HCT116 (cell line): ENCODE measurements around the gene NAA25. TPM values are rescaled to one million over a fixed set of nuclear protein-coding genes. Genes with fewer than 3 reads are reported as not detected.

Source experiments
- ATAC-seq: fragments of 200-7000 bp; cut with Tn5 transposase; 2 replicates; pipeline ENCODE4 v1.9.1; 2020; ENCODE audit warnings: mild to moderate bottlenecking, moderate library complexity
- BruUV-seq: library from RNA; stranded (reverse); fragments of 400-500 nt; replicated peaks from 2 replicates; lab custom pipeline; 2021; lab: Mats Ljungman, UMichigan
- CTCF ChIA-PET: fragments of 300-600 bp; sonication (Branson Sonifier 250); formaldehyde crosslinking; loops from one replicate; lab custom pipeline; 2021; ENCODE audit warnings: antibody characterized with exemption; lab: Charles Lee
- POLR2A ChIA-PET: fragments of 300-600, 350-600 bp; sonication (Branson Sonifier 250); formaldehyde crosslinking; loops from one replicate; lab custom pipeline; 2021; ENCODE audit warnings: antibody characterized with exemption; lab: Charles Lee
- RAD21 ChIA-PET, 2 experiments: fragments of 300-600 bp; sonication (Branson Sonifier 250); formaldehyde crosslinking; loops; one replicate each; lab custom pipeline; 2023; ENCODE audit warnings: low total read pairs in 2 of 2; ENCODE audit not compliant: uncharacterized antibody in 2 of 2, unreplicated experiment in 2 of 2, low non-redundant PET in 1 of 2; lab: Charles Lee
- DNase-seq: peaks from one replicate; pipeline ENCODE4 v3.0.0-alpha.2; 2010; ENCODE audit warnings: low read depth, low spot score
- H2AFZ ChIP-seq: fragments of 200-600 bp; shearing (Covaris generic), sonication (generic); 2 replicates; pipeline ENCODE4 v1.6.1; 2017; ENCODE audit warnings: low read depth, mixed run types, mixed read lengths, antibody characterized with exemption, low read length; ENCODE audit not compliant: poor library complexity, severe bottlenecking
- H3K27ac ChIP-seq: 2 replicates; pipeline ENCODE4 v1.5.1; 2012; ENCODE audit warnings: low read depth, low read length
- H3K27me3 ChIP-seq: fragments of 200-600 bp; sonication (generic); 2 replicates; pipeline ENCODE4 v1.6.1; 2016; ENCODE audit warnings: mixed run types, low read length, mixed read lengths; ENCODE audit not compliant: insufficient read depth
- H3K36me3 ChIP-seq, 2 experiments: fragments of 200-500 bp in 1 of 2; fragments of 200-600 bp in 1 of 2; sonication (Bioruptor generic) in 1 of 2; sonication (generic) in 1 of 2; 2 replicates each; pipeline versions ENCODE4 v1.5.1 to v1.6.1; 2014 to 2016; ENCODE audit warnings: low read length in 2 of 2, inconsistent platforms in 1 of 2, mixed read lengths in 1 of 2, mixed run types in 1 of 2; ENCODE audit not compliant: insufficient read depth in 2 of 2, control insufficient read depth in 1 of 2
- H3K4me1 ChIP-seq, 2 experiments: fragments of 200-600 bp in 1 of 2; sonication (generic) in 1 of 2; 2 replicates each; pipeline versions ENCODE4 v1.5.1 to v1.6.1; 2012 to 2017; ENCODE audit warnings: low read length in 2 of 2, inconsistent platforms in 1 of 2, mild to moderate bottlenecking in 1 of 2, mixed read lengths in 1 of 2, mixed run types in 1 of 2, moderate library complexity in 1 of 2; ENCODE audit not compliant: insufficient read depth in 2 of 2, control insufficient read depth in 1 of 2
- H3K4me2 ChIP-seq: fragments of 200-600 bp; sonication (generic); 2 replicates; pipeline ENCODE4 v1.6.1; 2017; ENCODE audit warnings: mixed run types, low read length, mixed read lengths
- H3K4me3 ChIP-seq, 2 experiments: fragments of 200-600 bp in 1 of 2; sonication (generic) in 1 of 2; replicated peaks in 1 of 2; 2 replicates each; pipeline ENCODE4 v1.5.1; 2011 to 2016; ENCODE audit warnings: low read length in 2 of 2, control low read depth in 1 of 2, low read depth in 1 of 2, mild to moderate bottlenecking in 1 of 2, mixed read lengths in 1 of 2, mixed run types in 1 of 2
- H3K79me2 ChIP-seq: fragments of 200-600 bp; sonication (generic); 2 replicates; pipeline ENCODE4 v1.6.1; 2017; ENCODE audit warnings: mild to moderate bottlenecking, mixed run types, low read length, moderate library complexity, mixed read lengths; ENCODE audit not compliant: insufficient read depth
- H3K9ac ChIP-seq: fragments of 200-600 bp; sonication (generic); 2 replicates; pipeline ENCODE4 v1.6.1; 2016; ENCODE audit warnings: low read length, mixed read lengths
- H3K9me2 ChIP-seq: fragments of 200-600 bp; sonication (generic), shearing (Covaris generic); 2 replicates; pipeline ENCODE4 v1.6.1; 2017; ENCODE audit warnings: mixed run types, mild to moderate bottlenecking, moderate library complexity; ENCODE audit not compliant: insufficient read depth
- H3K9me3 ChIP-seq, 2 experiments: fragments of 200-500 bp in 1 of 2; fragments of 200-600 bp in 1 of 2; sonication (Bioruptor generic) in 1 of 2; sonication (generic) in 1 of 2; 2 replicates each; pipeline ENCODE4 v1.6.1; 2014 to 2017; ENCODE audit warnings: low read length in 2 of 2, mixed read lengths in 2 of 2, inconsistent platforms in 1 of 2, low read depth in 1 of 2, mild to moderate bottlenecking in 1 of 2, mixed run types in 1 of 2, moderate library complexity in 1 of 2; ENCODE audit not compliant: control insufficient read depth in 1 of 2, insufficient read depth in 1 of 2
- H4K20me1 ChIP-seq: fragments of 200-600 bp; sonication (generic), shearing (Covaris generic); 2 replicates; pipeline ENCODE4 v1.6.1; 2017; ENCODE audit warnings: mixed run types, mild to moderate bottlenecking, moderate library complexity; ENCODE audit not compliant: insufficient read depth
- EGR1 ChIP-seq: IDR thresholded peaks from 2 replicates; pipeline ENCODE4 v1.6.1; 2012; ENCODE audit warnings: low read depth
- EZH2 ChIP-seq: fragments of 200-600 bp; sonication (generic); IDR thresholded peaks from 2 replicates; pipeline ENCODE4 v1.6.1; 2017; ENCODE audit warnings: antibody characterized with exemption, mixed run types
- EZH2phosphoT487 ChIP-seq: fragments of 200-600 bp; IDR thresholded peaks from 2 replicates; pipeline ENCODE4 v1.6.1; 2018; ENCODE audit warnings: antibody characterized with exemption, borderline replicate concordance
- FOSL1 ChIP-seq: IDR thresholded peaks from 2 replicates; pipeline ENCODE4 v1.6.1; 2012; ENCODE audit warnings: low read depth
- JUND ChIP-seq: IDR thresholded peaks from 2 replicates; pipeline ENCODE4 v1.6.1; 2012
- POLR2A ChIP-seq: IDR thresholded peaks from 2 replicates; pipeline ENCODE4 v1.7.0; 2011; ENCODE audit warnings: borderline replicate concordance; ENCODE audit not compliant: insufficient read depth, insufficient read length; ENCODE audit errors: extremely low read depth
- RAD21 ChIP-seq: IDR thresholded peaks from 2 replicates; pipeline ENCODE4 v1.6.1; 2012; ENCODE audit warnings: low read depth, mild to moderate bottlenecking
- SP1 ChIP-seq: IDR thresholded peaks from 2 replicates; pipeline ENCODE4 v1.6.1; 2012; ENCODE audit warnings: low read depth
- SRF ChIP-seq: IDR thresholded peaks from 2 replicates; pipeline ENCODE4 v1.6.1; 2012; ENCODE audit warnings: low read depth
- YY1 ChIP-seq: IDR thresholded peaks from 2 replicates; pipeline ENCODE4 v1.6.1; 2011; ENCODE audit warnings: low read length, low read depth, moderate library complexity, mild to moderate bottlenecking; ENCODE audit not compliant: insufficient replicate concordance; ENCODE audit errors: extremely low read depth
- ZFX ChIP-seq: fragments of 450-650 bp; IDR thresholded peaks from 2 replicates; pipeline ENCODE4 v1.6.1; 2017
- ZNF274 ChIP-seq: fragments of 200-500 bp; sonication (Bioruptor generic); IDR thresholded peaks from 2 replicates; pipeline ENCODE4 v1.6.1; 2014; ENCODE audit warnings: mild to moderate bottlenecking, low read depth, low read length, inconsistent platforms
- intact Hi-C: fragments of 100-400 bp; cut with micrococcal nuclease; formaldehyde crosslinking; loops from 2 replicates; pipeline ENCODE4 v1.10.0; 2022
- total RNA-seq: library from RNA; stranded (reverse); gene quantifications from one replicate; pipeline ENCODE4 v1.2.1, GENCODE V29; 2021; ENCODE audit not compliant: unreplicated experiment
- TF ChIP-seq, protein P1 (sequence below): IDR thresholded peaks from 2 replicates; pipeline ENCODE4 v1.6.1; 2012; ENCODE audit warnings: low read depth
- TF ChIP-seq, protein P2 (sequence below): IDR thresholded peaks from 2 replicates; pipeline ENCODE4 v1.6.1; 2012
- TF ChIP-seq, protein P3 (sequence below): IDR thresholded peaks from 2 replicates; pipeline ENCODE4 v1.6.1; 2012

The NAA25 gene
- total RNA-seq, 1 experiment from 2014 or later, result 56.6 TPM

DNA sequence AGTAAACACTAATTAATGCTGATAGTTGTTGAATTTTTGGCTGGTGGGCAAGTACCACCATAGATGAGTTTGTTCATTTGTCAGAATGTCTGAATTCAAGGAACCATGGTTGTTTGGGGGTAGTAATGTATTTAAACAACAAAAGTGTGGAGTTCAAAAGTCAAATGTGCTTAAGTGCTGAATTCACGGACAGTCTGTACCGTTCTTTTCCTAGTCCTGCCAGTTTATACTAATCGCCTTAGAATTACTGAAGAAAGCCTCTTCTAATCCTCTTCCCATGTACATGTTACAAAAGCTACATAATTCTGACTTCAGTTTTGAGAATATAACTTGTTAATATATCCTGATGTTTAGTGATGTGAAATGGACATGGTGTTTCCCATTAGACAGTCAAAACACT, 2.7 kb downstream of the NAA25 start:
- no peak overlapping the region for H3K4me3 ChIP-seq
- no peak overlapping the region for H3K27ac ChIP-seq

DNA sequence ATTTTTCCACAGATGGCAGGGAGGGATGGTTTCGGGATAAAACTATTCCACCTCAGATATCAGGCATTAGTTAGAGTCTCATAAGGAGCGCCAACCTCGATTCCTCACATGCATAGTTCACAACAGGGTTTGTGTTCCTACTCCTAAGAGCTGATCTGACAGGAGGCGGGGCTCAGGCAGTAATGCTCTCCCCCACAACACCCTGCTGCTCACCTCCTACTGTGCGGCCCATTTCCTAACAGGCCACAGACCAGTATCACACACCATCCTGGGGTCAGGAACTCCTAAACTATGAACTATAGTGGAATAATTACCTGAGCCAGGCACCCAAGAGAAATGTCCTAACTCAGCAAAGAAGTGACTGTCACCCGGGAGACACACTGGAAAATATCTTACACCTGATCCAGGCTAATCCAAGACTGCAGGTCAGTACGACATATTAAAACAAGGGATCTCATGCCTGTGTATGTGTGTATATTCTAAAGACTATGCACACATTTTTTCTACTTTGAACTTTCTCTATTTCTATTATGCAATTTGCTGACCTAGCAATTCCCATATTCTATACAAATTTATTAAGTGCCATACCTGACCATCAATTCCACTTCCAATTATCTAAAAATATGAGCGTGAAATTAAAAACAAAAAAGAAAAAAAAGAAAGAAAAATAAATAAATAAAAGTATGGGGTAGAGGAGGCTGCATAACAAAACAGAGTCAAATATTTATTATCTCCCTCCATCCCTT, 4.7 kb downstream of the NAA25 start:
- Histone ChIP-seq H3K9me2 (no peaks in the 10 kb centered on the region), H3K79me2 (peaks cover 99% of the 10 kb centered on the region), H3K27me3 (no peaks in the 10 kb centered on the region), H3K4me2 (no peak overlapping the region), H3K36me3 (peaks cover 10 to 39% of the 10 kb centered on the region in 2 experiments; a peak in 3 of 4 replicates), H3K9me3 (no peaks in the 10 kb centered on the region), H4K20me1 (peaks cover 19% of the 10 kb centered on the region), H2AFZ (no peak overlapping the region), H3K9ac (no peak overlapping the region), H3K4me1 (peaks cover 21 to 55% of the 10 kb centered on the region in 2 experiments), H3K4me3 (no peak overlapping the region), H3K27ac (no peak overlapping the region)
- RAD21 ChIA-PET, result no interaction called here
- CTCF ChIA-PET, result no interaction called here
- no peak for ATAC-seq
- TF ChIP-seq EGR1 (no peak), POLR2A (no peak), ZFX (no peak), JUND (no peak), FOSL1 (no peak), ZNF274 (no peak), RAD21 (no peak), YY1 (no peak), SRF (no peak)
- TF ChIP-seq, protein P1, sequence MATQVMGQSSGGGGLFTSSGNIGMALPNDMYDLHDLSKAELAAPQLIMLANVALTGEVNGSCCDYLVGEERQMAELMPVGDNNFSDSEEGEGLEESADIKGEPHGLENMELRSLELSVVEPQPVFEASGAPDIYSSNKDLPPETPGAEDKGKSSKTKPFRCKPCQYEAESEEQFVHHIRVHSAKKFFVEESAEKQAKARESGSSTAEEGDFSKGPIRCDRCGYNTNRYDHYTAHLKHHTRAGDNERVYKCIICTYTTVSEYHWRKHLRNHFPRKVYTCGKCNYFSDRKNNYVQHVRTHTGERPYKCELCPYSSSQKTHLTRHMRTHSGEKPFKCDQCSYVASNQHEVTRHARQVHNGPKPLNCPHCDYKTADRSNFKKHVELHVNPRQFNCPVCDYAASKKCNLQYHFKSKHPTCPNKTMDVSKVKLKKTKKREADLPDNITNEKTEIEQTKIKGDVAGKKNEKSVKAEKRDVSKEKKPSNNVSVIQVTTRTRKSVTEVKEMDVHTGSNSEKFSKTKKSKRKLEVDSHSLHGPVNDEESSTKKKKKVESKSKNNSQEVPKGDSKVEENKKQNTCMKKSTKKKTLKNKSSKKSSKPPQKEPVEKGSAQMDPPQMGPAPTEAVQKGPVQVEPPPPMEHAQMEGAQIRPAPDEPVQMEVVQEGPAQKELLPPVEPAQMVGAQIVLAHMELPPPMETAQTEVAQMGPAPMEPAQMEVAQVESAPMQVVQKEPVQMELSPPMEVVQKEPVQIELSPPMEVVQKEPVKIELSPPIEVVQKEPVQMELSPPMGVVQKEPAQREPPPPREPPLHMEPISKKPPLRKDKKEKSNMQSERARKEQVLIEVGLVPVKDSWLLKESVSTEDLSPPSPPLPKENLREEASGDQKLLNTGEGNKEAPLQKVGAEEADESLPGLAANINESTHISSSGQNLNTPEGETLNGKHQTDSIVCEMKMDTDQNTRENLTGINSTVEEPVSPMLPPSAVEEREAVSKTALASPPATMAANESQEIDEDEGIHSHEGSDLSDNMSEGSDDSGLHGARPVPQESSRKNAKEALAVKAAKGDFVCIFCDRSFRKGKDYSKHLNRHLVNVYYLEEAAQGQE, result no peak
- TF ChIP-seq, protein P2, sequence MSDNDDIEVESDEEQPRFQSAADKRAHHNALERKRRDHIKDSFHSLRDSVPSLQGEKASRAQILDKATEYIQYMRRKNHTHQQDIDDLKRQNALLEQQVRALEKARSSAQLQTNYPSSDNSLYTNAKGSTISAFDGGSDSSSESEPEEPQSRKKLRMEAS, result no peak
- TF ChIP-seq, protein P3, sequence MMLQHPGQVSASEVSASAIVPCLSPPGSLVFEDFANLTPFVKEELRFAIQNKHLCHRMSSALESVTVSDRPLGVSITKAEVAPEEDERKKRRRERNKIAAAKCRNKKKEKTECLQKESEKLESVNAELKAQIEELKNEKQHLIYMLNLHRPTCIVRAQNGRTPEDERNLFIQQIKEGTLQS, result no peak
- intact Hi-C loops, result loop anchor here (10.0 kb wide), 1 partner anchor 281 kb away; the partner anchor contains the start of gene HECTD4
- DNase-seq, result no peak
- BruUV-seq, result no TSS peak
- POLR2A ChIA-PET, result no interaction called here

More for the DNA sequence above, 2.7 kb downstream of the NAA25 start:
- TF ChIP-seq, protein P3, result no peak
- TF ChIP-seq EGR1 (no peak), POLR2A (no peak), SP1 (no peak), EZH2phosphoT487 (no peak), EZH2 (no peak), ZFX (no peak)
- TF ChIP-seq, all 23 proteins: peak for 0
- no peak for ATAC-seq
- Histone ChIP-seq H3K27me3 (no peaks in the 10 kb centered on the region), H3K79me2 (peaks cover 81% of the 10 kb centered on the region), H3K4me1 (peaks cover 32 to 57% of the 10 kb centered on the region in 2 experiments), H3K9me3 (no peaks in the 10 kb centered on the region), H4K20me1 (peaks cover 19% of the 10 kb centered on the region), H2AFZ (no peak overlapping the region), H3K4me2 (no peak overlapping the region; the same call in 1 of the 2 replicates), H3K36me3 (peaks cover 5 to 28% of the 10 kb centered on the region in 2 experiments; a peak in 2 of 4 replicates), H3K9ac (no peak overlapping the region), H3K9me2 (no peaks in the 10 kb centered on the region)
- intact Hi-C loops, result loop anchor here (10.0 kb wide), 1 partner anchor 279 kb away; the partner anchor contains the start of gene HECTD4
- CTCF ChIA-PET, result no interaction called here
- RAD21 ChIA-PET, result interaction anchor here in 1 of 2 experiments (0.8 kb wide), 1 partner anchor 10 kb away, joined by 4 read pairs; no protein-coding TSS in a partner anchor
- no peak for DNase-seq
- no TSS peak for BruUV-seq
- POLR2A ChIA-PET, result interaction anchor here (2.9 kb wide), 1 partner anchor 9 kb away, joined by 10 read pairs; no protein-coding TSS in a partner anchor
